HG03378 (cell line): Measurements from ENCODE around the gene SLCO1B3.
"Not testable (repeated sequence)": the region's sequence is repeated elsewhere in the genome, so short reads cannot be mapped to it uniquely, and the experiment has no call there.

Source experiments
- ATAC-seq: cut with Tn5 transposase; IDR thresholded peaks from one replicate; pipeline ENCODE4 v1.9.1; 2021; ENCODE audit warnings: mild to moderate bottlenecking, moderate library complexity; ENCODE audit not compliant: unreplicated experiment

Gene SLCO1B3, protein sequence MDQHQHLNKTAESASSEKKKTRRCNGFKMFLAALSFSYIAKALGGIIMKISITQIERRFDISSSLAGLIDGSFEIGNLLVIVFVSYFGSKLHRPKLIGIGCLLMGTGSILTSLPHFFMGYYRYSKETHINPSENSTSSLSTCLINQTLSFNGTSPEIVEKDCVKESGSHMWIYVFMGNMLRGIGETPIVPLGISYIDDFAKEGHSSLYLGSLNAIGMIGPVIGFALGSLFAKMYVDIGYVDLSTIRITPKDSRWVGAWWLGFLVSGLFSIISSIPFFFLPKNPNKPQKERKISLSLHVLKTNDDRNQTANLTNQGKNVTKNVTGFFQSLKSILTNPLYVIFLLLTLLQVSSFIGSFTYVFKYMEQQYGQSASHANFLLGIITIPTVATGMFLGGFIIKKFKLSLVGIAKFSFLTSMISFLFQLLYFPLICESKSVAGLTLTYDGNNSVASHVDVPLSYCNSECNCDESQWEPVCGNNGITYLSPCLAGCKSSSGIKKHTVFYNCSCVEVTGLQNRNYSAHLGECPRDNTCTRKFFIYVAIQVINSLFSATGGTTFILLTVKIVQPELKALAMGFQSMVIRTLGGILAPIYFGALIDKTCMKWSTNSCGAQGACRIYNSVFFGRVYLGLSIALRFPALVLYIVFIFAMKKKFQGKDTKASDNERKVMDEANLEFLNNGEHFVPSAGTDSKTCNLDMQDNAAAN

DNA sequence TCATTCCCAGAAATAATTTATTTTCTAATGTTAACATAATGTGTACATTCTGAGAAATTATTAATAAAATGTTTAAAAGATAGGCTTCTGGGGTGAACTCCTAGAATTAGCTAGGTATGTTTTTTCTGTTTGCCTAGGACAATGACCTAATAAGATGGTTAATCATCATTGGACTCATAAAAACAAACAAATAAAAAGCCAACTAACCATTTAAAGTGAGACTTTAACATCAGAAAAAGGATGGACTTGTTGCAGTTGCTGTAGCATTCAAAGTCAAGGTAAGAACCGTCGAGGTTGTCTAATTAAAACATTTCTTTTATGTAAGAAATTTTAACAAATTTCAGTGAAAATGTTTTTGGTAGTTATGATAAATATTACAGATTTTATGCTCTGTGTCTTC lies at the start of gene SLCO1B3:
SLCO1B3 (plus strand) TSS at position 219 of the 400 bp plus-strand sequence. CDS start 5,034 bp downstream, outside the sequence.
- no peak for ATAC-seq

- no peak for ATAC-seq
These were observed 33.1 kb upstream of the SLCO1B3 start for GRCh38 chr12:20777420-20777819.

DNA sequence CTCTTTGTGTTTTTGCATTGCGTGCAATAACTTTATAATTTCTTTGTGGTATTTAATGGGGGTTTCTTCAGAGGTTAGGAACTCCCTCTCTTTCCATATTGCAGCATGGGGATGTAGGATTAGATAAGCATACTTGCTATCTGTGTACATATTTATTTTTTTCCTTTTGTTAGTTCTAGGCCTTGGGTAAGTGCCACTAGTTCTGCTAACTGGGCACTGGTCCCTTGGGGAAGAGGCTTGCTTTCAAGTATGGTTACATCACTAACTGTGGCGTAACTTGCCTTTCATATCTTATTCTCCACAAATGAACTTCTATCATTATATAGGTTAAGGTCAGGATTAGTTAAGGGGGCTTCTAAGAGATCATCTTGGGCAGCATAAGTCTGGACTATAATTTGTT lies 31.5 kb upstream of the SLCO1B3 start:
- ATAC-seq: no peak

GRCh38 chr12:20779971-20780370 lies 30.5 kb upstream of the SLCO1B3 start:
- not testable (repeated sequence) for ATAC-seq

- ATAC-seq: not testable (repeated sequence)
These were observed 26.6 kb upstream of the SLCO1B3 start for GRCh38 chr12:20783796-20784357.

GRCh38 chr12:20792971-20793370 lies 17.5 kb upstream of the SLCO1B3 start:
- no peak for ATAC-seq

DNA sequence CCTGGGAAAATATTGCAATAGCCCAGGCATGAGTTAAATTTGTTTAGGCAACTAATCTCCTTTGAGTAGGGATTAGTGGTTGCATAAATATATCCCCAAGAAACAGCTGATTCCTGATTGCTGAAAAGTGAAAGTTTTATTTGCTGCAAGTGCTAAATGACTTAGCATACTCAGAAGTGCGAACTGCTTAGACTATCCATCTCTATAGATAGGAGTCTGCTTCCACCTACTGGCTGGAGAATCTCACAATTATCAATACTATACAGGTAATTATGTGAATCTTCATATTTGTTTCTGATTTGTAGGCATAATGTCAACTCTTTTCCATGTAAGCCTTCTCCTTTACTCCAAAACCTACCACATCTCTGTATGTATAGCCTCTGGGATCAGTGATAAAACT lies 12.0 kb upstream of the SLCO1B3 start:
- ATAC-seq: no peak

- no peak for ATAC-seq
These were observed 10.3 kb upstream of the SLCO1B3 start for GRCh38 chr12:20800160-20800559.

- no peak for ATAC-seq
These were observed 9.5 kb upstream of the SLCO1B3 start for GRCh38 chr12:20801035-20801434.

- no peak for ATAC-seq
These were observed 4.6 kb upstream of the SLCO1B3 start for GRCh38 chr12:20805921-20806320.

DNA sequence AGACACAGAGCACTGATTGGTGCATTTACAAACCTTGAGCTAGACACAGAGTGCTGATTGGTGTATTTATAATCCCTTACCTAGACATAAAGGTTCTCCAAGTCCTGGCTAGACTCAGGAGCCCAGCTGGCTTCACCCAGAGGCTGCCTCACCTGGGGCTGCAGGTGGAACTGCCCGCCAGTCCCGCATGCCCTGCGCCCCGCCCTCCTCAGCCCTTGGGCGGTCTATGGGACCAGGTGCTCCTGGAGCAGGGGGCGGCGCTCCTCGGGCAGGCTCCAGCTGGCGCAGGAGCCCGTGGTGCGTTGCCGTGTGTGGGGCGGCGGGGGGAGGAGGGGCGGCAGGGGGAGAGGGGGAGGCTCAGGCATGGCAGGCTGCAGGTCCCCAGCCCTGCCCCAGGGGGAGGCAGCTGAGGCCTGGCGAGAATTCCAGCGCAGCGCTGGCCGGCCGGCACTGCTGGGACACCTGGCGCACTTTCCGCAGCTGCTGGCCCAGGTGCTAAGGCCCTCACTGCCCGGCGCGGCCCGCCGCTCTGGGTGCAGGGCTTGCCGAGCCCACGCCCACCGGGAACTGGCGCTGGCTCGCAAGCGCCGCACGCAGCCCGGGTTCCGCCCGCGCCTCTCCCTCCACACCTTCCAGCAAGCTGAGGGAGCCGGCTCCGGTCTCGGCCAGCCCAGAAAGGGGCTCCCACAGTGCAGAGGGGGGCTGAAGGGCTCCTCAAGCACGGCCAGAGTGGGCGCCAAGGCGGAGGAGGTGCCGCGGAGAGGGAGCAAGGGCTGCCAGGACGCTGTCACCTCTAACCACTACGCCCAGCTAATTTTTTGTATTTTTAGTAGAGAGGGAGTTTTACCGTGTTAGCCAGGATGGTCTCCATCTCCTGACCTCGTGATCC lies 3.1 kb upstream of the SLCO1B3 start:
- ATAC-seq: no peak

DNA sequence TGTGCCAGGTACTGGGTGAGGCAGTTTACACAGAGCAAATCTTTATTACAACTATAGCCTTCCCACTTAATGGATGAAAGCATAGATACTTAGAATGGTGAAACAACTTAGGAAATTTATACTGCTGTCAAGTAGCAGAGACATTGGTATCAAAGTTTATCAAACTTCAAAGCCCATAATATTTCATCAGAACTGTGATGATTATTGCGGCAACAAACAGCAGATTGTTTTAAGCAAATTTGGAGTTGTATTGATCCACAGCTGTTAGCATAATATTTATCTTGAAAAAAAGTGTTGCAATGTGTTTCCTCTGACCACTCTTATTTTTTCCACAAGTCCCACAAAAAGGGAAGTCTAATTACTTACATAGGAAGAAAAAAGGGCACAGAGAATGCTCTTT lies 2.0 kb upstream of the SLCO1B3 start:
- ATAC-seq: no peak

- ATAC-seq: no peak
These were observed 5.1 kb downstream of the SLCO1B3 start for GRCh38 chr12:20815574-20815973.

GRCh38 chr12:20822415-20822814 lies 11.9 kb downstream of the SLCO1B3 start:
- ATAC-seq: no peak

- no peak for ATAC-seq
These were observed 12.4 kb downstream of the SLCO1B3 start for GRCh38 chr12:20822925-20823324.

DNA sequence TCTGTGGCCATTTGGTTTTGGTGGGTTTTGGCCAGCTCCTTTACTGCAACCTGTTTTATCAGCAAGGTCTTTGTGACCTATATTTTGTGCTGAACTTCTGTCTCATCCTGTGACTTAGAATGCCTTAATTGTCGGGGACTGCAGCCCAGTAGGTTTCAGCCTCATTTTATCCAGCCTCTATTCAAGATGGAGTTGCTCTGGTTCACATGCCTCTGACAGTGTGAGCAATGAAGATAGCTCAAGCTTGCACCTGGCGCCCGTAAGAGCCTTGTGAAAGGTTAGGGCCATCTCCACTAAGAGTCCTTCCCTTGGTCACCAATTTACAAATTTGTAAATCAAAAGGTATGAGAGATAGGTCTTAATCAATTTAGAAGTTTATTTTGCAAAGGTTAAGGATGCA lies 19.4 kb downstream of the SLCO1B3 start:
- ATAC-seq: no peak

GRCh38 chr12:20830456-20830855 lies 20.0 kb downstream of the SLCO1B3 start:
- no peak for ATAC-seq

GRCh38 chr12:20832911-20833310 lies 22.4 kb downstream of the SLCO1B3 start:
- ATAC-seq: no peak

DNA sequence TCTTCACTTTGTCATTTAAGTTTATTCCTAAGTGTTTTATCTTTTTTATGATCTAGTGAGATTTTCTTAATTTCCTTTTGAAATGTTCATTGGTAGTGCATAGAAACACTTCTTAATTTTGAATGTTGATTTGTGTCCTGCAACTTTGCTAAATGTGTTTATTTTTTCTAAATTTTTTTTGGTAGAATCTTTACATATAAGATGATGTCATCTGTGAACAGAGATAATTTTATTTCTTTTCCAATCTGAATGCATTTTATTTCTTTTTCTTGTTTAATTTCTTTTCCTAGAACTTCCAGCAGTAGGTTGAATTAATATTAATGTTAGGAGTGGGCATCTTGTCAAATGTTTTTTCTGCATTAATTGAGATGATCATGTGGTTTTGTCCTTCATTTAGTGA lies 42.1 kb downstream of the SLCO1B3 start:
- no peak for ATAC-seq

DNA sequence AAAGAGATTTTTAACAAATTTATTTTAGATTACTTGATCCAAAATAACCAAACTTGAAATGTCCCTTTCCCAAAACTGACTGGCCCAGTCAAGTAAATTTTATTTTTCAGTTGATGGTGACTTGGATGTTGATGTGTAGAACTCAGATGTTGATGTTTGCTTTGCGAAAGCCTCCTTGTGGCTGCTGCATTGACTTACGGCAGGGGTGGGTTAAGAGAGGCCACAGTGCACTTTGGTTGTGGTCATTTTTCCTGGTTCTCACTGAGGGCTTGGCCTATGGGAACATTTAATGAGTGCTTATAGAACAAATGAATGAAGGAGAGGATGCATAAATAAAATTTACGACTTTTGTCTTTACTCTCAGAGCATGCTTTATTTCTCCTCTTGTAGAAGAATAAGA lies 52.6 kb downstream of the SLCO1B3 start:
- ATAC-seq: no peak

DNA sequence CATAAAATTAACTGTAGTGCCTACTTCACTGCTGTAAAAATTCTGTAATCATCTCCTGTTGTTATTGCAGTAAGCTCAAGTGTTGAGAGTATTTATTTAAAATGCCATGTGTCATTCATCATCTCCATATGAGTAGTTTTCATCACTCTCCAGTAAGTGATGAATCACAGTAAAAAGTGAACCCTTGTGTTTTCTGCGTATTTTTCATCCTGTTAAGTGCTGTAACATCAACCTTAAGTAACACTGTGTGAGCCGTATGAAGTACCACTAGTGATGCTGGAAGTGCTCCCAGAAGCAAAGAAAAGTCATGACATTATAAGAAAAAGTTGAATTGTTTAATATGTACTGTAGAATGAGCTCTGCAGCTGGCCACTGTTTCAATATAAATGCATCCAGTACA lies 55.4 kb downstream of the SLCO1B3 start:
- no peak for ATAC-seq
